ACHN (cell line): ENCODE measurements around the gene SMARCC2.
A peak's percentile ranks its signal among the peaks of the same experiment; 100 is the strongest.
"Not testable (repeated sequence)": the region's sequence is repeated elsewhere in the genome, so short reads cannot be mapped to it uniquely, and the experiment has no call there.

Experiments used
- DNase-seq: peaks from one replicate; pipeline ENCODE4 v3.0.0-alpha.2; 2015
- in situ Hi-C: cut with HindIII; loops from 2 replicates; pipeline ENCODE4 v1.10.0; 2017; ENCODE audit warnings: low sequenced_read_pairs, low pct_ligation_motif_present, low pct_unique_long_range_greater_than_20kb

The SMARCC2 gene

DNA sequence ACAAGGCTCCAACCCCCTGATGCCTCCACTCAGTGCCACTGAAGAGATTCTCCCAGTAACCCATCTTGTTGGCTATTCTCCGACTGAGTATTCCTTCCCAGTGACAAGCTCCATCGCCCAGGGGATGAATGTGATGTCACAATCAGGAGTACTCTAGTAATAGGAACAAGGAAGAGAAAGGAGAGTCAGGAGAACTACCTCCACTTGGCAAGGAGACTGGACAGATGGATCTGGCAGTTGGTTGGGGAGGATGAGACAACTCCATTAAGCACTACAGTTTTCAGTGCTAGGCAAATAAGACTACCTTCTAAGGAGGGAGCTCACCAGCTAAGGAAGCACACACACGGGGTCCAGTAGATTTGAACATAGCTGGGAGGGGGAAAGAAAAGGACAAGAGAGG, 27.2 kb upstream of the SMARCC2 start:
- no peak for DNase-seq
- in situ Hi-C loops: no loop called here

DNA sequence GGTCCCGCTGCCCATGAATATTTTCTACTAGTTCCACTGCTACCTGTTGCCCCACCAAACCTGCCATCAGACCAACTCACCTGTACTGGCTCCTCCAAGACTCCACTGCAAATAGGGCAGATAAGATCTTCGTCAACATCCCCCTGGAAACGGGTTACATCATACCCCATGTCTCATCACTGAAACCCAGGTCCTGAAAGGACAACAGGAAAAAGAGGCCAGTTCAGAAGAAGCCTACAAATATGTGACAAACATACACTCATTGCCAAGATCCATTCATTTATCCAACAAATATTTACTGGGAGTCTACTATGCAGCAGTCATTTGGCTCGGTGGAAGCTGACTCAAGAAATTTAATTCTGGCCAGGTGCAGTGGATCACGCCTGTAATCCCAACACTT, 24.6 kb upstream of the SMARCC2 start:
- in situ Hi-C loops: no loop called here
- DNase-seq: no peak

DNA sequence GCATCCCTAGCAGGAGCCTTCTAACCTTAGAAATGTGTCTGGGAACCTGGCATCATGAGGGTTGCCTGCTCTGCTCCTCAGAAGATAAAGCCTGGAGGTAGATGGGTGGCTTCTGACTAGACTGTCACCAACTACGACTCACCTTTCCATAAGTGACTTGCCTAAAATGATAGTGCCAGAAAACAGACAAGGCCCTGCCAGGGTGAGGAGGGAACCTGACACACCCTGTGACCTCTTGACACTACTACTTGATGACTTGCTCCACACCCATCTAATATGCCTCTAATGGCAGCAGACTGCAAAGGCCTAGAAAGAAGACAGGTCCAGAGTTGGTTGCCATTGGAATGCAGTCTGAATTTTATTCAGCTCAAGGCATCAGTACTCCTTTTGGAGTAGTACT, 23.1 kb upstream of the SMARCC2 start:
- DNase-seq: no peak
- in situ Hi-C loops: no loop called here

DNA sequence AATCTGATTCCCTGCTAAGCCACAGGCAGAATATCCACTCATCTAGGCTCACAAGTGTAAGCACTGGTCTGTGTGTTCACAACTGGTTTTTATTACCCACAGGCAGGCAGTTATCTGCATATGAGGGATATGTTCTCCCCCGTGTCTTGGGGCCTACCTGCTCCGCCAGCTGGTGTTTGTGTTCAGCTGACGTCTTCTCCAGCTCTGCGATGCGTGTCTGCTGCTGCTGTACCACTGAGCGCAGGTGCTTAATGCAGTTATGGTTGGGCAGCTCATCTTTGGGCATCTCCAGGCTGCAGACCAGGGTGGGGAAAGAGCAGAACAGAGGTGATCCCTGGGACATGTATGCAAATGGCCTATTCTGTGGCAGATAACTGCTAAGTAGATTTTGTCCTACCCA, 18.7 kb upstream of the SMARCC2 start:
- in situ Hi-C loops: no loop called here
- DNase-seq: no peak

DNA sequence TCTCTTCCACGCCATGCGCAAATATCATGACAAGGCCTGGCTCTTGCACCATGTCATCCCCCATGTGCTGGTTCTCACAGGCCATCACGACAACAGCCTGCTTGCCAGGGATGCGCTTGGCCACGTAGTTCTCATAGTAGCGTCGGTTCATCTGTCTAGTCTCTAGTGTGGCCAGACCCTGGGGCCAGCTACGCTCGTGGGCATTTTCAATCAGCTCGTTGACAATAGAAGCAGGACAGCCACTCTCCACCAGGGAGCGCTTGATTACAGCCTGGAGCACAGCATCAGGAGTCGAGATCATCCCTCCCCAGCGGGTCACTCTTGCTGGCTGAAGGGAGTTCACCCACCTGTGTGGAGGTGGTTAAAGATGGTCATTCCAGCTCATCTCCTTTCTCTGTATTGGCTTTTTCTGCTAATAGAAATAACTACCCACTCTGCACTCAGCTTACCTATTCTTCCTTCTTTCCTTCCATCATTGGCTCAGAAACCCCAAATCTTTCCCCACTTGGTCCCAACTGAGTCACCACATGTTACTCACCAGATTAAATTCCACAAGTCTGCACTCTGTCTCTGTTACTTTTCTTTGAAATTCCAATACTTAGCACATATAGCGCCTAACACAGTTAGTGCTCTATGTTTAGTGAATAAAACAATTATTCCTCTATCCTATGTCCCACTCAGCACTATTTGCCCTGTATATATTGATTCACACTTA, 17.3 kb upstream of the SMARCC2 start:
- in situ Hi-C loops: no loop called here
- DNase-seq: peak; percentile 79

DNA sequence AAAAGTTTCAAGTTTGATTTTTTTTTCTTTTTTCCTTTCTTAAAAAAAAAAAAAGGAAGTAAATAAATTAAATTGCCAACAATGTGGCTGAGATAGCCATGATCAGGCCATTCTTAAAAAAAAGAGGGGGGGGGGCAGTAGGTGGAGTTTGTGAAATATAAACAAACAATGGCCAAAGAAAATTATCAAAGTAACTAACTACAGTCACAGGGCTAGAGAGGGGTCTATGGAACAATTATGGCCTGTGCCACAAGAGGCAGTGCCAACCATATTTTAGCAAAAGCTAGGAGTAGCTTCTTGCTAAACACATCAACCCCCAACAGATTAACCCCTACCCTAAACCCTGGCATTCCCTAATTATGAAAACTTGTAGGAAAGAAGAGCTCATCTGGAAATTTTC, 16.2 kb upstream of the SMARCC2 start:
- in situ Hi-C loops: no loop called here
- no peak for DNase-seq

DNA sequence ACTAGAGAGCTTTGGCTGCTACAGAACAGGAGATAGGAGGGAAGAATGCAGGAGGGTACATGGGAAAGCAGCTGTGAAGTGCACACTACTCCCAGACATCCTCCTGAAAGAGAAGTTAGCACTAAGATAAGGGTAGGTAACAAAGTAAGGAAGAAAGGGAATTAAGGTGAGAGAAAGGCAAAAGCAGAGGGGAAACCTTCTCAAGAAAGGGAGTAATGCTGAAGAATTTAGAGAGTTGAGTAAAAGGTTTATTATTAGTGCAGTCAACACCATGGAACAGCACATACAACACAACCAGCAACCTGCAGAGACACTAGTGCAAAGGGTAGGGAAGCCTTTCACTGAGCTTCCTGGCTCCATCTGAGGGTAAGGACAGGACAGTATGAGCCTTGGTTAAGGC, 15.0 kb upstream of the SMARCC2 start:
- in situ Hi-C loops: no loop called here
- no peak for DNase-seq

DNA sequence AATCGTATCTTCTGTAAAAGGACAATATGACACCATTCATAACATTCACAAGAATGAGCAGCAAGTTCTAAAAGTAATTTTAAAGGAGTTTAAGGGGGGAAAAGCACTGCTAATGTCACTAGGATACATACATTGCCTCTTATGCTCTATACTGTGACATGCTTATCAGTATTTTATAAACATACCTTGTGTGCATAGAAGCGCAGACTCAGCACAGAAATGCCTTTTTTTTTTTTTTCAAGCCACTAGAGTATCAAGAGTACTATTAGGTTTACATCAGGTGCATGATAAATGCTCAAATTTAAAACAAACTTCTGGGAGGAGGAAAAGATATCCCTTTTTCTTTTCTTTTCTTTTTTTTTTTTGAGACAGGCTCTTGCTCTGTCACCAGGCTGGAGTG, 13.6 kb upstream of the SMARCC2 start:
- in situ Hi-C loops: no loop called here
- no peak for DNase-seq

DNA sequence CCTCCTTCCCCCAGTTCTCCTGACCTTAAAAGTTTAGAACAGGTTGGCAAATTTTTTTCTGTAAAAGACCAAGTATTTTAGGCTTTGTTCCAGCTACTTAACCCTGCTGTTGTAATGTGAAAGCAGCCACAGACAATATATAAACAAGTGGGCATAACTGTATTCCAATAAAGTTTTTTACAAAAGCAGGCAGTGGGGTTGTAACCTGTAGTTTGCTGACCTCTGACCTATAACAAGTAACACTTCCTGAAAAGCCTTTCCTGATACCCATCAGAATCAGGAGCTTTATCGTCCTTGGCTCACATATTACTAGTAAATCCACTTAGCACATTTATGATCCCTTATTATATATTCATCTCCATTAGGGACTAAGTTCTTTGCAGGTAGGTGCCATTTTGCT, 13.1 kb upstream of the SMARCC2 start:
- DNase-seq: no peak
- in situ Hi-C loops: no loop called here

DNA sequence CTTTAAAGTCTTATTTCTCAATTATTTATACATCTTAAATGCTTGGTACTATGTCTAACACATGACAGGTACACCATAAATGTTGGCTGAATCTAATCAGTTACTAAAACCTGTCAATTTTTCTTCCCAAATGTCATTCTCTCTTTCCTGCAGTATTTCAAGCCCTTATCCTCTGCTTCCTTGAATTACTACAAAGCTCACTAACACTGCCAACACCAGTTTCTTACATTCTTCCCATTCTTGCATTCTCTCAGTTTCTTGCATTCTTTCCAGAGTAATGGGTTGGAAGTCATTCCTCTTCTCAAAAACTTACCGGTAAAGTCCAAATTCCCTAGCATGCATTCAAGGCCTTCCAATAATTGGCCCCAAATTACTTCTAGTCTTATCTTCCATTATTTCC, 9.6 kb upstream of the SMARCC2 start:
- in situ Hi-C loops: no loop called here
- no peak for DNase-seq

DNA sequence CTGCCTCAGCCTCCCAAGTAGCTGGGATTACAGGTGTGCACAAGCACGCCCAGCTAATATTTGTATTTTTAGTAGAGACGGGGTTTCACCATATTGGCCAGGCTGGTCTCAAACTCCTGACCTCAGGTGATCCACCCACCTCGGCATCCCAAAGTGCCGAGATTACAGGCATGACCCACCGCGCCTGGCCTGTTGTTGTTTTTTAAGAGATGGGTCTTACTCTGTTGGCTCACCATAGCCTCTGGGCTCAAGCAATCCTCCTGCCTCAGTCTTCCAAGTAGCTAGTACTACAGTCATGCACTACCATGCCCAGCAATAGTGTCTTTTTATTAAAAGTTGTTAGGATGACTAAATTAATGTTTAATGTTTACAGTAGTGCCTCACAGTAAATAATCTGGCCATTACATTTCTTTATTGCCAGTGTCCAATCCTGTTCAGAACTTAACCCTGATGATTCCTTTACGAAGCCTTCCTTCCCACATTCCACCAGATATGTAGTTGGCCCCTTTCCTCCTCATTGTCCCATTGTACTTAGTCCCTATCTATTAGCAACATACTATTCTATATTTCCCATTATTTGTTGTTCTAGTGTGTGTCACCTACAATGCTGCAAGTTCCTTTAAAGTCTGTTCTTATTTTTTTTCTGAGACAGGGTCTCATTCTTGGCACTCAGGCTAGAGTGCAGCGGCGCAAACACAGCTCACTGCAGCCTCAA, 8.8 kb upstream of the SMARCC2 start:
- no peak for DNase-seq
- in situ Hi-C loops: no loop called here

DNA sequence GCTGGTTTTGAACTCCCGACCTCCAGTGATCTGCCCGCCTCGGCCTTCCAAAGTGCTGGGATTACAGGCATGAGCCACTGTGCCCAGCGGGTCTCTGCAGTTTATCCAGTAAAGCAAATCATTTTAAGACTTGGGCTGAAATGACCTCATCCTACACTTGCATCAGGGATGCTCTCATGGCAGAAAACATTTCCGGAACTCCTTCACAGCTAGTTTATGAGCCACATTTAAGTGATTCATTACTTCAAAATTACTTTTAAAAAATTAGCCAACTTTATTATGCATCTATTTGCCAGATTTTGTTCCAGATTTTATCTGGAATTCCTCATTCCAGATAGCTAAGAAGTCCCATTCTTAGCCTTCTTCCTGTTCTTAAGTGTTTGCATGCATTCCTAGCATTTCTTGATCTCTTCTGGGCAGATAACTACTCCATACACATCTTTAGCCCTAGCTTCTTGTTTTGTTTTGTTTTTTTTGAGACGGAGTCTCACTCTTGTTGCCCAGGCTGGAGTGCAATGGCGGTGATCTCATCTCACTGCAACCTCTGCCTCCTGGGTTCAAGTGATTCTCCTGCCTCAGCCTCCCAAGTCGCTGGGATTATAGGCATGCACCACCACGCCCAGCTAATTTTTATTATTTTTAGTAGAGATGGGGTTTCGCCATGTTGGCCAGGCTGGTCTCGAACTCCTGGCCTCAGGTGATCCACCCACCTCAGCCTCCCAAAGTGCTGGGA, 7.7 kb upstream of the SMARCC2 start:
- peak; percentile 23 for DNase-seq
- in situ Hi-C loops: not testable (repeated sequence)

DNA sequence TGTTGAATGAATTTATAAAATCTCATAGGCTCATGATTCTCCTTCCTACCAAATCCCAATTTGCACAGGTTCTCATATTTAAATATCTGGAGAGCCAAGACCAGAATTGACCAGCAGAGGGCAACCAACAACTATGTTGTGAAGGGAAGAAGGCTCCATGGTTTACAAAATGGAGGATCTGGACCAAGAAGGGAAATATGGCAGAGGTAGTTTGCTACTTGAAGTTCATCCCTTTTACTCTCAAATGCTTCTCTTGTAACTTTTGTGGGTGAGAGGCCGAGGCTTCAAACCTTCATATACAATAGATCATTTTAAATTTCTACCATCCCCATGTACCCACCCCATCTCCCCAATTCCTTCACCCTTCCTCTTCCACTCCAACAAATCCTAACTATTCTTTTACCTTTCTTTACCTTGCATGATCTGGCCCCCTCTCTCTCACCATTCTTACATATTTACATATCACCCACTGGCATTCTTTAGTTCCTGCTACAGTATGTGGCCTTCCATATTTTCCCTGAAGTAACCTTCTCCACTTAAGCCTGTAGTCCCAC, 3.8 kb upstream of the SMARCC2 start:
- peak; percentile 96 for DNase-seq
- in situ Hi-C loops: no loop called here

DNA sequence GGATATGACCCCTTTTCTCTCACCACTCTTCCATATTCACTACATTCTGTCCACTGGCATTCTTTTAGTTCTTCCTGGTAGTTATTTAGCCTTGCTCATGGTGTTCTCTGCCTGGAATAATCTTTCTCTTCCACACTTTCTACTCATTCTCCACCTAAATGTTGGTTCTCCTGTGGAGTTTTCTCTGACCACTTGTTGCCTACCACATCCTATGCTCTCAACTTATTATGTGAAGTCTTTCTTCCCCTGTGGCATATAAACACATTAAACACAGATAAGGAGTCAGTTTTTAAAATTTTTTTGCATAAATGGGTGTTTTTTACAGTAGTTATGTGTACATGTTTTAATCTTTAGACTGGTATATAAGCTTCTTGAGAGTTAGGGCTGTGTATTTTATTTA, 3.3 kb upstream of the SMARCC2 start:
- no peak for DNase-seq
- in situ Hi-C loops: no loop called here

DNA sequence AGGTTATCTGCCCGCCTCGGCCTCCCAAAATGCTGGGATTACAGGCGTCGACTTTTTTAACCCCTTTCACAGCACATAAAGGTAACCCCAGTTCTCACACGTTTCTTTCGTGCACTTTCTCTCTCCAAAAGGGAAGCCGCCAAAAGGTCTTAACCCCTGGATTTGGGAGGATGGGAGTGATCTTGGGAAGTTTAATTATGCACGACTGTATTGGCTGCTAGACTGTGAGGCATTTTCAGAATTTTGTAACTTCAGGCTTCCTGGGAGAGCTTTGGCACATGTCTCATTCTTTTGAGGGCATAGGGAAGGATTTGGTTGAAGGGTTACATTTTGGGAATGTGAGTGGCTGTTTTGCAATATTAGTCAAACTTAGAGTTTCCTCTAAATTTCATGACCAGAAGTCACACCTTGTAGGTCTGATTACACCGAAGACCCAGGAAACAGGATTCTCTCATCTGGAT, 1.4 kb upstream of the SMARCC2 start:
- in situ Hi-C loops: no loop called here
- no peak for DNase-seq

DNA sequence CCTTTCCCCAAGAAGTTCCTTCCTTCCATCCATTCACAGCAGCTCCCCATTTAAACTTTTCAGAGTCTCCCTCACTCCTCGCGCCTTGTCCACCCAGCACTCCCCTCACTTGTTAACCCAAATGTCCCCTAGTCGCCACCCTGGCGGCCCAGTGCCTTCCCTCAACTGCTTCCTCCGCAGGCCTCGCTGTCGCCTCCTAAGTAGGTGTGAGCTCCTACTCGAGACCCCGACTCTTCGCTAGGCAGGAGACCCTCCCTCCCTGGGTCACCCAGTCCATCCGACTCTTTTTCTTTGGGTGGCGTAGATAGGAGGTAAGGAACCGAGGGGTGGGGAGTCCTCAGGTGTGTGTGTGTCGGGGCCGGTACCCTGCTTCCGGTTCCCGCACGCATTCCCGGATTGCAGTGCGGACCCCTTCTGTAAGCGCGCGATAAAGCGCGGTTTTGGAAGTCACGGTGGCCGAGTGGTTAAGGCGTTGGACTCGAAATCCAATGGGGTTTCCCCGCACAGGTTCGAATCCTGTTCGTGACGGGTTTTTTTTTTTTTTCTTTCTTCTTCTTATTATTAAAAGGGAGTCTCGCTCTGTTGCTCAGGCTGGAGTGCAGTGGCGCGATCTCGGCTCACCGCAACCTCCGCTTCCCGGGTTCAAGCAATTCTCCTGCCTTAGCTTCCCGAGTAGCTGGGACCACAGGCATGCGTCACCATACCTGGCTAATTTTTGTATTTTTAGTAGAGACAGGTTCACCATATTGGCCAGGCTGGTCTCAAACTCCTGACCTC, 823 bp upstream of the SMARCC2 start:
- in situ Hi-C loops: loop anchor here (5.0 kb wide), 1 partner anchor 73 kb away; the partner anchor contains the start of genes RPL41 and ZC3H10

DNA sequence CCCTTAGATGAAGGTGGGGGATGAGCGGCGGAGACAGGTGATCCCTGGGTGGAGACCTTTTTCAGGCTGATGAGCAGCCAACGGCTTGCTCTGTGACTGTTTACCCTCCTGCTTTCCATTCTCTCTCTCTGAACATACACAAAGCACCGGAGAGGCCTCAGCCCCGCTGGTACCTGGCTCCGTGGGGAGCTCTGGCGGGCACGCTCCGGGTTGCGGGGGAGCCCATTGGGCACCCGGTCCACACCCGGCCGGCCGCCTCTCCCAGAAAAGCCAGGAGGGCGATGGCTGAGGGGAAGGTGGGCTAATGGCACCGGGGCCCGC, 545 bp downstream of the SMARCC2 start:
- in situ Hi-C loops: loop anchor here (5.0 kb wide), 1 partner anchor 71 kb away; the partner anchor contains the start of genes RPL41 and ZC3H10
- no peak for DNase-seq

More for the DNA sequence above, 823 bp upstream of the SMARCC2 start:
- DNase-seq: peak; percentile 93

DNA sequence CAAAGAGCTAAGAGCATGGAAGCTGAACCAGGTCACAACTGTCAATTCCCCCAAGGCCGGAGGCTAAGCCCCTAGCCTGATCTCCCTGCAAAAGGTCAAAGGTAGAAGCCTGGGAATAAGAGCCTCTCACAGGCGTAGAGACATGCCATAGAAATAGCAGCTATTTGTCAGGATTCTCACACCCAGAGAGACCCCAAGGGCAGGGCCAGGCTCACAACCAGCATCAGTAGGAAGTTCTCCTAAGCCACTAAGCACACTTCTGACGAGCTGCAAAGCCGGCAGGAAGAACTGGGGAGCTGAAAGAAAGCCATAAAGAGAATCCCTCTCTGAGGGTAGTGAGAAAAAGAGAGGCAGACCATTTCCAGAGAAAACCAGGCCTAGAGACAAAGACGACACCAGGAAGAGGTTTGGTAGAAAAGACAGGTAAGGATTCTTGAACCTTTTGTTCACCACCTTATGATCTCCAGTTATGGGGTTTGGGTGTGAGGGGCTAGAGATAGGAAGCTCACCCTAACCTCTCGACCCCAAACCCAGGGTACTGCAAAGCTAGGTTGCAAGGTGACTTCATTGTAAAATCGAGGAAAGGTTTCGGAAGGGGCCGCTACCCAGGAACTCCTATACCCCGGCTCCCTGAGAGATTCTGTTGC, 1.0 kb downstream of the SMARCC2 start:
- in situ Hi-C loops: loop anchor here (5.0 kb wide), 1 partner anchor 71 kb away; the partner anchor contains the start of genes RPL41 and ZC3H10

More for the DNA sequence above, 1.0 kb downstream of the SMARCC2 start:
- DNase-seq: no peak
